A549 (cell line): ENCODE measurements around the gene INPPL1. TPM values are rescaled to one million over a fixed set of nuclear protein-coding genes. Genes with fewer than 3 reads are reported as not detected.

Source experiments
- ATAC-seq, 2 experiments: fragments of 200-7000 bp in 1 of 2; fragments of >200 bp in 1 of 2; cut with Nextera tagmentation in 1 of 2; cut with Tn5 transposase in 1 of 2; 3 replicates each; pipeline versions ENCODE4 v1.8.0 to v1.9.1; 2018 to 2020; ENCODE audit warnings: mild to moderate bottlenecking in 1 of 2, moderate library complexity in 1 of 2
- CTCF ChIA-PET: fragments of 300-600 bp; sonication (Branson Sonifier 250); formaldehyde crosslinking; extraction: SDS; loops from one replicate; lab custom pipeline; 2021; ENCODE audit warnings: antibody characterized with exemption, inconsistent platforms; lab: Yijun Ruan, JAX
- POLR2A ChIA-PET: fragments of 350-600 bp; formaldehyde crosslinking; extraction: SDS; loops from one replicate; lab custom pipeline; 2021; ENCODE audit warnings: antibody characterized with exemption, inconsistent platforms; lab: Yijun Ruan, JAX
- DNase-seq, 2 experiments: peaks; one replicate each; pipeline versions ENCODE4 v3.0.0 to v3.0.0-alpha.2; 2011 to 2016; ENCODE audit warnings: low read depth in 1 of 2, low spot score in 1 of 2
- FAIRE-seq: peaks from 2 replicates; lab custom pipeline; 2011; peaks lifted over from hg19 to GRCh38; lab: Jason Lieb, UNC
- H3K27ac ChIP-seq, 2 experiments: fragments of >200 bp; sonication (Bioruptor Twin); formaldehyde crosslinking; 3 replicates each; pipeline ENCODE4 v1.5.1; 2016 to 2017
- H3K4me1 ChIP-seq: fragments of >200 bp; sonication (Bioruptor Twin); formaldehyde crosslinking; 3 replicates; pipeline ENCODE4 v1.6.1; 2016
- H3K4me2 ChIP-seq: fragments of >200 bp; sonication (Bioruptor Twin); formaldehyde crosslinking; 3 replicates; pipeline ENCODE4 v1.6.1; 2016
- H3K4me3 ChIP-seq: fragments of >200 bp; sonication (Bioruptor Twin); formaldehyde crosslinking; 3 replicates; pipeline ENCODE4 v1.5.1; 2016
- H3K9me3 ChIP-seq: fragments of >200 bp; sonication (Bioruptor Twin); formaldehyde crosslinking; 3 replicates; pipeline ENCODE4 v1.6.1; 2016
- ATOH8 ChIP-seq: fragments of 250-450 bp; sonication (Bioruptor Pico); IDR thresholded peaks from 2 replicates; pipeline ENCODE4 v1.5.0; 2020; ENCODE audit warnings: low read depth, mild to moderate bottlenecking, moderate library complexity
- CBX2 ChIP-seq: fragments of 200-600 bp; sonication (generic); IDR thresholded peaks from 2 replicates; pipeline ENCODE4 v1.6.1; 2016; ENCODE audit warnings: low read depth, mild to moderate bottlenecking, borderline replicate concordance
- CBX8 ChIP-seq: fragments of 200-600 bp; sonication (generic); IDR thresholded peaks from 2 replicates; pipeline ENCODE4 v1.6.1; 2016
- CHD4 ChIP-seq: fragments of 200-600 bp; sonication (generic); IDR thresholded peaks from 2 replicates; pipeline ENCODE4 v1.6.1; 2016; ENCODE audit warnings: antibody characterized with exemption, mild to moderate bottlenecking, borderline replicate concordance
- CTCF ChIP-seq: fragments of >200 bp; sonication (Bioruptor Twin); formaldehyde crosslinking; IDR thresholded peaks from 3 replicates; pipeline ENCODE4 v1.5.1; 2016
- EHF ChIP-seq: fragments of 250-450 bp; sonication (Bioruptor Pico); IDR thresholded peaks from 2 replicates; pipeline ENCODE4 v1.5.0; 2020; ENCODE audit warnings: mild to moderate bottlenecking
- ELK1 ChIP-seq: fragments of 150-350 bp; IDR thresholded peaks from 2 replicates; pipeline ENCODE4 v1.6.1; 2014; ENCODE audit warnings: low read depth, mild to moderate bottlenecking, low read length
- FOXS1 ChIP-seq: fragments of 250-450 bp; sonication (Bioruptor Pico); IDR thresholded peaks from 2 replicates; pipeline ENCODE4 v1.5.0; 2020; ENCODE audit warnings: mild to moderate bottlenecking, moderate library complexity
- HES2 ChIP-seq: fragments of >200 bp; sonication (Bioruptor Twin); formaldehyde crosslinking; IDR thresholded peaks from 2 replicates; pipeline ENCODE4 v1.6.1; 2016
- HEYL ChIP-seq: fragments of 250-450 bp; sonication (Bioruptor Pico); IDR thresholded peaks from 2 replicates; pipeline ENCODE4 v1.8.0; 2021; ENCODE audit warnings: mild to moderate bottlenecking, moderate library complexity
- HOXB13 ChIP-seq: fragments of 250-450 bp; sonication (Bioruptor Pico); IDR thresholded peaks from 2 replicates; pipeline ENCODE4 v1.5.0; 2020; ENCODE audit warnings: low read depth, mild to moderate bottlenecking, moderate library complexity
- HOXB5 ChIP-seq: fragments of 250-450 bp; sonication (Bioruptor Pico); IDR thresholded peaks from 2 replicates; pipeline ENCODE4 v1.5.0; 2020; ENCODE audit warnings: mild to moderate bottlenecking, moderate library complexity
- JUN ChIP-seq, 2 experiments: fragments of >200 bp; sonication (Bioruptor Twin); formaldehyde crosslinking; IDR thresholded peaks; 2 replicates in 1 of 2; 3 replicates in 1 of 2; pipeline ENCODE4 v1.6.1; 2016 to 2017
- KDM5A ChIP-seq: fragments of 200-600 bp; sonication (generic); IDR thresholded peaks from 2 replicates; pipeline ENCODE4 v1.6.1; 2016; ENCODE audit warnings: antibody characterized with exemption, mild to moderate bottlenecking
- MAX ChIP-seq: IDR thresholded peaks from 2 replicates; pipeline ENCODE4 v1.6.1; 2012
- NPAS2 ChIP-seq: fragments of 250-450 bp; sonication (Bioruptor Pico); IDR thresholded peaks from 2 replicates; pipeline ENCODE4 v1.8.0; 2022; ENCODE audit warnings: mild to moderate bottlenecking, moderate library complexity, borderline replicate concordance
- PBX3 ChIP-seq: IDR thresholded peaks from 2 replicates; pipeline ENCODE4 v1.6.1; 2012
- REST ChIP-seq: fragments of 200-600 bp; sonication (generic); IDR thresholded peaks from 2 replicates; pipeline ENCODE4 v1.6.1; 2016; ENCODE audit warnings: antibody characterized with exemption, mild to moderate bottlenecking, moderate library complexity
- RFX5 ChIP-seq: fragments of 450-650 bp; IDR thresholded peaks from 2 replicates; pipeline ENCODE4 v1.7.1; 2014; ENCODE audit warnings: antibody characterized with exemption, mild to moderate bottlenecking, moderate library complexity
- SREBF2 ChIP-seq: fragments of 450-650 bp; IDR thresholded peaks from 2 replicates; pipeline ENCODE4 v1.6.1; 2014; ENCODE audit warnings: mild to moderate bottlenecking, moderate library complexity
- TFCP2L1 ChIP-seq: fragments of 250-450 bp; sonication (Bioruptor Pico); IDR thresholded peaks from 2 replicates; pipeline ENCODE4 v1.5.0; 2021; ENCODE audit warnings: mild to moderate bottlenecking
- WGBS: methylation state at CpG from one replicate; pipeline ENCODE4 v1.1.6; 2017; ENCODE audit errors: missing lambda C conversion rate; 5-methylcytosine and 5-hydroxymethylcytosine counted together
- polyA plus RNA-seq, 4 experiments: library from polyadenylated mRNA; depleted of rRNA in 3 of 4; stranded (reverse); fragments of >200 nt; fragmentation: RNase III in 1 of 4; extraction: RNeasy Plus Mini Kit Qiagen cat#74134 plus additional on column Dnase treatment in 1 of 4; gene quantifications; 2 replicates in 3 of 4; 3 replicates in 1 of 4; pipeline ENCODE4 v1.2.3, GENCODE V29; 2011 to 2017

The INPPL1 gene
- polyA plus RNA-seq, 2 of the 4 experiments (the other 2 are of a cell fraction) = 67.4 to 103 TPM

- H3K27ac ChIP-seq = no peak overlapping the region
- CTCF ChIA-PET = interaction anchor here (0.8 to 9.4 kb wide), 3 partner anchors 7 to 204 kb away, joined by 3 to 83 read pairs (median 4); no protein-coding TSS in a partner anchor
- no peak overlapping the region for H3K4me3 ChIP-seq
- FAIRE-seq (no peak), DNase-seq (no peak), ATAC-seq (no peak)
- no peak overlapping the region for H3K4me2 ChIP-seq
- H3K4me1 ChIP-seq = peaks cover 19% of the 10 kb centered on the region
- WGBS = 95% methylated on average over 7 of the region's 8 CpGs
- no peaks in the 10 kb centered on the region for H3K9me3 ChIP-seq
- POLR2A ChIA-PET = no interaction called here
- TF ChIP-seq HEYL (CRISPR knock-in tag) (no peak), CTCF (no peak), NPAS2 (no peak), PBX3 (no peak), CBX8 (no peak), HOXB5 (no peak), SREBF2 (no peak), CBX2 (no peak), TFCP2L1 (CRISPR knock-in tag) (no peak), CHD4 (no peak), FOXS1 (CRISPR knock-in tag) (no peak), MAX (no peak)
Observed at GRCh38 chr11:72229336-72229924, 4.9 kb downstream of the INPPL1 start.

- no peaks in the 10 kb centered on the region for H3K9me3 ChIP-seq
- CTCF ChIA-PET = interaction anchor here (0.8 to 9.4 kb wide), 3 partner anchors 7 to 205 kb away, joined by 3 to 83 read pairs (median 4); no protein-coding TSS in a partner anchor
- TF ChIP-seq HES2 (no peak), KDM5A (no peak), PBX3 (no peak), RFX5 (no peak), ATOH8 (CRISPR knock-in tag) (no peak), NPAS2 (no peak), EHF (CRISPR knock-in tag) (no peak), REST (no peak), CHD4 (no peak), CBX8 (no peak), HOXB13 (CRISPR knock-in tag) (no peak), JUN (IDR thresholded peaks at IDR 0.05) (no peak), ELK1 (no peak), CTCF (no peak)
- H3K4me2 ChIP-seq = no peak overlapping the region
- H3K4me3 ChIP-seq = no peak overlapping the region
- POLR2A ChIA-PET = no interaction called here
- FAIRE-seq (no peak), ATAC-seq (no peak), DNase-seq (no peak)
- 95% methylated on average over 14 of the region's 21 CpGs for WGBS
- no peak overlapping the region for H3K27ac ChIP-seq
- H3K4me1 ChIP-seq = peaks cover 19% of the 10 kb centered on the region
Observed at GRCh38 chr11:72229925-72230763, 5.6 kb downstream of the INPPL1 start.
